HEK293 (cell line): ENCODE data around the gene NPNT.

Experiments
- BCL11A ChIP-seq: fragments of 450-650 bp; formaldehyde crosslinking; IDR thresholded peaks from 2 replicates; pipeline ENCODE4 v1.5.1; 2016; ENCODE audit warnings: low read depth, missing biosample characterization, missing genetic modification characterization
- CTCF ChIP-seq: fragments of 450-650 bp; formaldehyde crosslinking; IDR thresholded peaks from 2 replicates; pipeline ENCODE4 v1.5.1; 2016; ENCODE audit warnings: missing biosample characterization, missing genetic modification characterization
- KLF16 ChIP-seq: fragments of 450-650 bp; formaldehyde crosslinking; IDR thresholded peaks from 2 replicates; pipeline ENCODE4 v1.5.1; 2017; ENCODE audit warnings: missing biosample characterization, missing genetic modification characterization
- TRIM28 ChIP-seq: IDR thresholded peaks from 2 replicates; pipeline ENCODE4 v1.6.1; 2011; ENCODE audit warnings: low read length, control low read depth, borderline replicate concordance
- YY1 ChIP-seq: fragments of 450-650 bp; formaldehyde crosslinking; IDR thresholded peaks from 2 replicates; pipeline ENCODE4 v1.5.1; 2018; ENCODE audit warnings: missing biosample characterization, missing genetic modification characterization
- ZBTB1 ChIP-seq: fragments of 450-650 bp; formaldehyde crosslinking; IDR thresholded peaks from 2 replicates; pipeline ENCODE4 v1.5.1; 2016; ENCODE audit warnings: missing biosample characterization, missing genetic modification characterization
- ZBTB26 ChIP-seq: fragments of 450-650 bp; formaldehyde crosslinking; optimal IDR thresholded peaks from 2 replicates; pipeline ENCODE3; 2016; ENCODE audit warnings: missing biosample characterization, mild to moderate bottlenecking, missing genetic modification characterization
- ZNF2 ChIP-seq: fragments of 450-650 bp; formaldehyde crosslinking; IDR thresholded peaks from 2 replicates; pipeline ENCODE4 v1.5.1; 2016; ENCODE audit warnings: missing biosample characterization, missing genetic modification characterization
- ZNF549 ChIP-seq: fragments of 450-650 bp; IDR thresholded peaks from 2 replicates; pipeline ENCODE4 v1.5.1; 2018; ENCODE audit warnings: missing biosample characterization, missing genetic modification characterization, mild to moderate bottlenecking, inconsistent platforms, moderate library complexity
- ZNF629 ChIP-seq: fragments of 450-650 bp; formaldehyde crosslinking; IDR thresholded peaks from 2 replicates; pipeline ENCODE4 v1.5.1; 2017; ENCODE audit warnings: missing biosample characterization, missing genetic modification characterization
- ZNF768 ChIP-seq: fragments of 450-650 bp; formaldehyde crosslinking; IDR thresholded peaks from 2 replicates; pipeline ENCODE4 v1.5.1; 2018; ENCODE audit warnings: missing biosample characterization, mild to moderate bottlenecking, missing genetic modification characterization
- ZNF776 ChIP-seq: fragments of 450-650 bp; formaldehyde crosslinking; IDR thresholded peaks from 2 replicates; pipeline ENCODE4 v1.5.0; 2017; ENCODE audit warnings: missing biosample characterization, missing genetic modification characterization, borderline replicate concordance
- TF ChIP-seq, protein P1 (sequence below): fragments of 450-650 bp; formaldehyde crosslinking; IDR thresholded peaks from 2 replicates; pipeline ENCODE4 v1.5.1; 2016; ENCODE audit warnings: missing biosample characterization, missing genetic modification characterization

DNA sequence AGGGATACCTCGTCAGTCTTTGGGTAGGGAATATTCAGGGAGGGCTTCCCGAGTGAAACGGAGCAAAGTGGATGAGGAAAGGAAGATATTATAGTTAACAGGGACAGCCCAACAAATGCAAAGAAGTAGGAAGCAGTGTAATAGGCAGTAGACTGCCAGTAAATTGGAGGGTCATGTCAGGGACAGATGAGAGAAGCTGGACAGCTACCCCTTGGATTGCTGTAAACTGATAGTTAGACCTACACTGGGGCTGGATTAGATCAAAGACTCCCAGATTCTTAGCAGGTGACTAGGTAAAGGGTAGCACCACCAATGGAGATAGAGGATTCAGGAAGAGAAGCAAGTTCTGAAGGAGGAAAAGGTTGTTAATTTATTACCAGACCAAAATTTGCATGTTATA lies 48.0 kb downstream of the NPNT start:
- TF ChIP-seq CTCF (tag by site-specific recombination) (no peak), ZNF549 (tag by site-specific recombination) (no peak), ZNF2 (no peak), TRIM28 (no peak), BCL11A (tag by site-specific recombination) (no peak), KLF16 (tag by site-specific recombination) (no peak), ZNF629 (tag by site-specific recombination) (no peak), ZNF768 (tag by site-specific recombination) (no peak), ZBTB26 (tag by site-specific recombination) (no peak), YY1 (tag by site-specific recombination) (no peak), ZNF776 (tag by site-specific recombination) (no peak), ZBTB1 (tag by site-specific recombination) (no peak)
- TF ChIP-seq, protein P1, sequence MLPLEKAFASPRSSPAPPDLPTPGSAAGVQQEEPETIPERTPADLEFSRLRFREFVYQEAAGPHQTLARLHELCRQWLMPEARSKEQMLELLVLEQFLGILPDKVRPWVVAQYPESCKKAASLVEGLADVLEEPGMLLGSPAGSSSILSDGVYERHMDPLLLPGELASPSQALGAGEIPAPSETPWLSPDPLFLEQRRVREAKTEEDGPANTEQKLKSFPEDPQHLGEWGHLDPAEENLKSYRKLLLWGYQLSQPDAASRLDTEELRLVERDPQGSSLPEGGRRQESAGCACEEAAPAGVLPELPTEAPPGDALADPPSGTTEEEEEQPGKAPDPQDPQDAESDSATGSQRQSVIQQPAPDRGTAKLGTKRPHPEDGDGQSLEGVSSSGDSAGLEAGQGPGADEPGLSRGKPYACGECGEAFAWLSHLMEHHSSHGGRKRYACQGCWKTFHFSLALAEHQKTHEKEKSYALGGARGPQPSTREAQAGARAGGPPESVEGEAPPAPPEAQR (tag by site-specific recombination) = no peak
